Panc1 (cell line): ENCODE results near the gene RIGI.

Source experiments
- TF ChIP-seq, protein P1 (sequence below): fragments of 450-650 bp; IDR thresholded peaks from 2 replicates; pipeline ENCODE4 v1.5.1; 2017; ENCODE audit warnings: mild to moderate bottlenecking
- TF ChIP-seq, protein P2 (sequence below), 2 experiments: IDR thresholded peaks; 2 replicates each; pipeline ENCODE4 v1.6.1; 2011 to 2012; ENCODE audit warnings: low read depth in 2 of 2, control low read depth in 1 of 2, low read length in 1 of 2, mild to moderate bottlenecking in 1 of 2, moderate library complexity in 1 of 2; ENCODE audit not compliant: insufficient read depth in 1 of 2

DNA sequence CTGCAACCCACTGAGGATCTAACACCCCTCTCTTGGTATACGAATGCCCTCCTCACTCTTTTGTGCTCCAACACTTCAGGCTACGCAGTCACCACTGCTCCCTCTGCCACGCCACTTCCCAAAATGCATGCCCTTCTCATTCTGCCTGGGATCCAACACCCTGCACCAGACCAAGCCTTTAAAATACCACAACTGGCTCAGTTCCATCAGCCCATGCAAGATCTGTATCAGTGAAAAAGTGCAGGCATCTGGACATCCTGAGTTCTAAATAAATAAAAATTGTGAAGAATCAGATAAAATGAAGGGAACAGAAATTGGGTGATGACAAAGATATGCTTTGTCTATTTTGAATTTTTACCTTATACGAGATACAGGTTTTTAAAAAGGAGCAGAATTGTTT lies 44.3 kb upstream of the RIGI start:
- TF ChIP-seq, protein P1, sequence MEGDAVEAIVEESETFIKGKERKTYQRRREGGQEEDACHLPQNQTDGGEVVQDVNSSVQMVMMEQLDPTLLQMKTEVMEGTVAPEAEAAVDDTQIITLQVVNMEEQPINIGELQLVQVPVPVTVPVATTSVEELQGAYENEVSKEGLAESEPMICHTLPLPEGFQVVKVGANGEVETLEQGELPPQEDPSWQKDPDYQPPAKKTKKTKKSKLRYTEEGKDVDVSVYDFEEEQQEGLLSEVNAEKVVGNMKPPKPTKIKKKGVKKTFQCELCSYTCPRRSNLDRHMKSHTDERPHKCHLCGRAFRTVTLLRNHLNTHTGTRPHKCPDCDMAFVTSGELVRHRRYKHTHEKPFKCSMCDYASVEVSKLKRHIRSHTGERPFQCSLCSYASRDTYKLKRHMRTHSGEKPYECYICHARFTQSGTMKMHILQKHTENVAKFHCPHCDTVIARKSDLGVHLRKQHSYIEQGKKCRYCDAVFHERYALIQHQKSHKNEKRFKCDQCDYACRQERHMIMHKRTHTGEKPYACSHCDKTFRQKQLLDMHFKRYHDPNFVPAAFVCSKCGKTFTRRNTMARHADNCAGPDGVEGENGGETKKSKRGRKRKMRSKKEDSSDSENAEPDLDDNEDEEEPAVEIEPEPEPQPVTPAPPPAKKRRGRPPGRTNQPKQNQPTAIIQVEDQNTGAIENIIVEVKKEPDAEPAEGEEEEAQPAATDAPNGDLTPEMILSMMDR, result no peak
- TF ChIP-seq, protein P2, sequence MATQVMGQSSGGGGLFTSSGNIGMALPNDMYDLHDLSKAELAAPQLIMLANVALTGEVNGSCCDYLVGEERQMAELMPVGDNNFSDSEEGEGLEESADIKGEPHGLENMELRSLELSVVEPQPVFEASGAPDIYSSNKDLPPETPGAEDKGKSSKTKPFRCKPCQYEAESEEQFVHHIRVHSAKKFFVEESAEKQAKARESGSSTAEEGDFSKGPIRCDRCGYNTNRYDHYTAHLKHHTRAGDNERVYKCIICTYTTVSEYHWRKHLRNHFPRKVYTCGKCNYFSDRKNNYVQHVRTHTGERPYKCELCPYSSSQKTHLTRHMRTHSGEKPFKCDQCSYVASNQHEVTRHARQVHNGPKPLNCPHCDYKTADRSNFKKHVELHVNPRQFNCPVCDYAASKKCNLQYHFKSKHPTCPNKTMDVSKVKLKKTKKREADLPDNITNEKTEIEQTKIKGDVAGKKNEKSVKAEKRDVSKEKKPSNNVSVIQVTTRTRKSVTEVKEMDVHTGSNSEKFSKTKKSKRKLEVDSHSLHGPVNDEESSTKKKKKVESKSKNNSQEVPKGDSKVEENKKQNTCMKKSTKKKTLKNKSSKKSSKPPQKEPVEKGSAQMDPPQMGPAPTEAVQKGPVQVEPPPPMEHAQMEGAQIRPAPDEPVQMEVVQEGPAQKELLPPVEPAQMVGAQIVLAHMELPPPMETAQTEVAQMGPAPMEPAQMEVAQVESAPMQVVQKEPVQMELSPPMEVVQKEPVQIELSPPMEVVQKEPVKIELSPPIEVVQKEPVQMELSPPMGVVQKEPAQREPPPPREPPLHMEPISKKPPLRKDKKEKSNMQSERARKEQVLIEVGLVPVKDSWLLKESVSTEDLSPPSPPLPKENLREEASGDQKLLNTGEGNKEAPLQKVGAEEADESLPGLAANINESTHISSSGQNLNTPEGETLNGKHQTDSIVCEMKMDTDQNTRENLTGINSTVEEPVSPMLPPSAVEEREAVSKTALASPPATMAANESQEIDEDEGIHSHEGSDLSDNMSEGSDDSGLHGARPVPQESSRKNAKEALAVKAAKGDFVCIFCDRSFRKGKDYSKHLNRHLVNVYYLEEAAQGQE (IDR thresholded peaks at IDR 0.05; ENCODE audit: insufficient read depth in 1 of 2, low read depth in 2 of 2, low read length in 1 of 2), result no peak
